ENCODE data around the gene SLC16A1.
"Not testable (repeated sequence)": the region's sequence is repeated elsewhere in the genome, so short reads cannot be mapped to it uniquely, and the experiment has no call there.

SLC16A1 gene

DNA sequence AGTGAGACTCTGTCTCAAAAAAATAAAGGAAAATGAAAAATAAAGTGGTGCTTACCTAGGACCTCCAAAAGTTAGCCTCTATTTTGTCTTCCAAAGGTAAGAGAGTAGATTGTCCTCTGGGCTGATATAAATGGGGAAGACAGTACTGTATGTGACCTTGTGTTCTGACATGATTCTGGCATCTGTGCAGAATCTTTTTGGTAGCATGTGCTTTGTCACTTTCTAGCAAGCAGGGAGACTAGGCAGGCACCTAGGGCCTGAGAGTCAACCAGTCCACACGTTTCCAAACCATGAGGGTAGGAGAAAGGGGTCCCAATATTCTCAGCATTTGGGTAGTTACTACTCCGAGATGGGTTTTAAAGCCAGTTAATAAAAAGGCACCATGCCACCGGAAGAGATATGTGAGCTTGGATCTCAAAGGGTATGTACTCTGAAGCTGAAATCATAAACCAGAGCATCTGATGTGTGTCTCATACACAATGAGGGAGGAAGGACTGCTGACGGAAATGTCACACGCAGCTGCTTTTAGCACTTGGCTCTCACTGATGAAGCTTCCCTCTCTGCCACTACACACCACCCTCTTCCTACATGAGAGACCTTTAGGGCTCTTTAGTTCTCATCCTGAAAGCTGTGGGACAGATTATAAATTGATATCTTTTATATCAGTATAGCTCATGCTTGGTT is 27.0 kb upstream of the SLC16A1 start:
- no peak for DNase-seq (ENCODE audit: low read depth)
- H3K4me3 ChIP-seq (ENCODE audit: low read depth, low read length) = no peak overlapping the region
- TF ChIP-seq, protein P1, sequence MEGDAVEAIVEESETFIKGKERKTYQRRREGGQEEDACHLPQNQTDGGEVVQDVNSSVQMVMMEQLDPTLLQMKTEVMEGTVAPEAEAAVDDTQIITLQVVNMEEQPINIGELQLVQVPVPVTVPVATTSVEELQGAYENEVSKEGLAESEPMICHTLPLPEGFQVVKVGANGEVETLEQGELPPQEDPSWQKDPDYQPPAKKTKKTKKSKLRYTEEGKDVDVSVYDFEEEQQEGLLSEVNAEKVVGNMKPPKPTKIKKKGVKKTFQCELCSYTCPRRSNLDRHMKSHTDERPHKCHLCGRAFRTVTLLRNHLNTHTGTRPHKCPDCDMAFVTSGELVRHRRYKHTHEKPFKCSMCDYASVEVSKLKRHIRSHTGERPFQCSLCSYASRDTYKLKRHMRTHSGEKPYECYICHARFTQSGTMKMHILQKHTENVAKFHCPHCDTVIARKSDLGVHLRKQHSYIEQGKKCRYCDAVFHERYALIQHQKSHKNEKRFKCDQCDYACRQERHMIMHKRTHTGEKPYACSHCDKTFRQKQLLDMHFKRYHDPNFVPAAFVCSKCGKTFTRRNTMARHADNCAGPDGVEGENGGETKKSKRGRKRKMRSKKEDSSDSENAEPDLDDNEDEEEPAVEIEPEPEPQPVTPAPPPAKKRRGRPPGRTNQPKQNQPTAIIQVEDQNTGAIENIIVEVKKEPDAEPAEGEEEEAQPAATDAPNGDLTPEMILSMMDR (IDR thresholded peaks at IDR 0.05; ENCODE audit: low read depth, low read length, missing control alignments) = no peak

GRCh38 chr1:112982328-112982727 is 26.3 kb upstream of the SLC16A1 start:
- TF ChIP-seq, protein P1 (IDR thresholded peaks at IDR 0.05; ENCODE audit: low read depth, low read length, missing control alignments) = no peak

DNA sequence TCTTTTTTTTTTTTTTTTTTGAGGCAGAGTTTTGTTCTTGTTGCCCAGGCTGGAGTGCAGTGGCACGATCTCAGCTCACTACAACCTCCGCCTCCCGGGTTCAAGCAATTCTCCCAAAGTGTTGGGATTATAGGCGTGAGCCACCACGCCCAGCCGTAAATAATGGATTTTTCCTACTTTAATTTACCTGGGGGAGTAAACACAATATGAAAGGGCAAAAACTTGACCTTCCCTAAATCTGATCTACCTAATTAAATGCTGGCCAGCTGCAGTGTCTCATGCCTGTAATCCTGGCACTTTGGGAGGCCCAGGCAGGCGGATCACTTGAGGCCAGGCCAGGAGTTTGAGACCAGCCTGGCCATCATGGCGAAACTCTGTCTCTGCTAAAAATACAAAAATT is 25.8 kb upstream of the SLC16A1 start:
- not testable (repeated sequence) for DNase-seq (ENCODE audit: low read depth); H3K4me3 ChIP-seq (ENCODE audit: low read depth, low read length)

More at GRCh38 chr1:112982328-112982727, 26.3 kb upstream of the SLC16A1 start:
- DNase-seq (ENCODE audit: low read depth) = no peak
- no peak overlapping the region for H3K4me3 ChIP-seq (ENCODE audit: low read depth, low read length)

DNA sequence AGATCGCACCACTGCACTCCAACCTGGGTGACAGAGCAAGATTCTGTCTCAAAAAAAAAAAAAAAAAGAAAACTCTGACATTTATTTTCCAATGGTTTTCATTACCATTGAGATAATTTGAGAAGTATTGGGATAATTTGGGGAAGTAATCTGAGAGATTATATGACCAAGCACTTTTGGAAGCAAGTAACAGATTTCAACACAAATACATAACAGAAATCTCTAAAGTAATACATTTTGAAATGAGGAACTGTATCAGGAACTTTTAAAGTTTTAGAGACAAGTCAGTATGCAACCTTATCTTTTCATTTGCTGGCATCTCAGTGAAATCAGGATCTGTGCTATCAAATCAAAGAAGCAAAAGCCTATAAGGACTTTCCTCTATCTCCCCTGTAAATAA is 25.4 kb upstream of the SLC16A1 start:
- DNase-seq (ENCODE audit: low read depth) = no peak
- TF ChIP-seq, protein P1 (IDR thresholded peaks at IDR 0.05; ENCODE audit: low read depth, low read length, missing control alignments) = no peak
- H3K4me3 ChIP-seq (ENCODE audit: low read depth, low read length) = no peak overlapping the region

DNA sequence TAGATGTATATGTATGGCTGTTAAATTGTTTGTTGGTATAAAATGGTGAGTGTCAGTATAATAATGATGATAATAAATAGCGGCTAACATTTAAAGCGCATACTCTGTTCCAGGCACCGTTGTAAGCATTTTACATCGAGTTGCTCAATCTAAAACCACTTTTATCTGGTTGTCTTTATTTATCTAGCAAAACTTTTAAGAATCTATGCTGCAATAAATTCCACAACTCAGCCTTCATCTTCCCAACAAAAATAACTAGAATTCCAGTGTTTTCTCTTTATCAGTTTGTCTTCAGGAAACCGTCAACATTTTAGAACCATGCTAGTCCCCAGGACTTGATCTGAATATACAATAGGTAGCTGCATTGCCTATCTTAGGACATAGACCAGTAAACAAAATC is 19.3 kb upstream of the SLC16A1 start:
- no peak for DNase-seq (ENCODE audit: low read depth)
- TF ChIP-seq, protein P1 (IDR thresholded peaks at IDR 0.05; ENCODE audit: low read depth, low read length, missing control alignments) = no peak
- no peak overlapping the region for H3K4me3 ChIP-seq (ENCODE audit: low read depth, low read length)

- H3K4me3 ChIP-seq (ENCODE audit: low read depth, low read length) = no peak overlapping the region
- no peak for DNase-seq (ENCODE audit: low read depth)
- TF ChIP-seq, protein P1 (IDR thresholded peaks at IDR 0.05; ENCODE audit: low read depth, low read length, missing control alignments) = no peak
Measured at GRCh38 chr1:112974646-112975045, 18.6 kb upstream of the SLC16A1 start.

- TF ChIP-seq, protein P1 (IDR thresholded peaks at IDR 0.05; ENCODE audit: low read depth, low read length, missing control alignments) = no peak
- no peak for DNase-seq (ENCODE audit: low read depth)
- H3K4me3 ChIP-seq (ENCODE audit: low read depth, low read length) = no peak overlapping the region
Measured at GRCh38 chr1:112973788-112974187, 17.8 kb upstream of the SLC16A1 start.
